NCI-H2107 (cell line): ENCODE measurements around the gene NDUFS8.

ENCODE experiments used
- DNase-seq: peaks from one replicate; lab custom pipeline; 2025; lab: John Stamatoyannopoulos, UW

The NDUFS8 gene

GRCh38 chr11:68077617-68078582 lies 47.4 kb downstream of the NDUFS8 start:
- no peak for DNase-seq

GRCh38 chr11:68080860-68081259 lies 50.4 kb downstream of the NDUFS8 start:
- DNase-seq: no peak

GRCh38 chr11:68081691-68082090 lies 51.2 kb downstream of the NDUFS8 start:
- DNase-seq: no peak

- no peak for DNase-seq
Measured at GRCh38 chr11:68082481-68082880, 52.0 kb downstream of the NDUFS8 start.

GRCh38 chr11:68083517-68083916 lies 53.0 kb downstream of the NDUFS8 start:
- DNase-seq: no peak
